NK-92 (cell line): ENCODE results near the gene FBXO31.

Experiments used
- DNase-seq: peaks from one replicate; lab custom pipeline; 2025; ENCODE audit not compliant: unreplicated experiment; lab: John Stamatoyannopoulos, UW

FBXO31 gene

GRCh38 chr16:87383505-87384161 is at the start of gene FBXO31:
FBXO31 (minus strand) TSS chr16:87383776; CDS start chr16:87383744, 32 bp downstream.
- no peak for DNase-seq

GRCh38 chr16:87432330-87432915 is 48.8 kb upstream of the FBXO31 start:
- DNase-seq = no peak

- no peak for DNase-seq
These were observed 48.4 kb upstream of the FBXO31 start for GRCh38 chr16:87431926-87432325.

- no peak for DNase-seq
These were observed 43.0 kb upstream of the FBXO31 start for GRCh38 chr16:87426423-87427215.

- no peak for DNase-seq
These were observed 42.4 kb upstream of the FBXO31 start for GRCh38 chr16:87425941-87426340.

- DNase-seq = no peak
These were observed 40.7 kb upstream of the FBXO31 start for GRCh38 chr16:87424266-87424665.

- no peak for DNase-seq
These were observed 39.9 kb upstream of the FBXO31 start for GRCh38 chr16:87423429-87423828.

GRCh38 chr16:87422106-87422505 is 38.5 kb upstream of the FBXO31 start:
- no peak for DNase-seq

GRCh38 chr16:87421003-87421912 is 37.7 kb upstream of the FBXO31 start:
- no peak for DNase-seq

- no peak for DNase-seq
These were observed 36.7 kb upstream of the FBXO31 start for GRCh38 chr16:87420026-87421002.

- no peak for DNase-seq
These were observed 35.1 kb upstream of the FBXO31 start for GRCh38 chr16:87418644-87419043.

- DNase-seq = no peak
These were observed 34.6 kb upstream of the FBXO31 start for GRCh38 chr16:87418216-87418615.

GRCh38 chr16:87417528-87417910 is 33.9 kb upstream of the FBXO31 start:
- DNase-seq = no peak

GRCh38 chr16:87416826-87417527 is 33.4 kb upstream of the FBXO31 start:
- DNase-seq = no peak

- DNase-seq = no peak
These were observed 31.9 kb upstream of the FBXO31 start for GRCh38 chr16:87415441-87415840.

GRCh38 chr16:87414251-87414680 is 30.7 kb upstream of the FBXO31 start:
- DNase-seq = no peak

GRCh38 chr16:87412996-87413421 is 29.4 kb upstream of the FBXO31 start:
- DNase-seq = no peak

- DNase-seq = no peak
These were observed 28.9 kb upstream of the FBXO31 start for GRCh38 chr16:87412371-87412995.
